Activated T-cell treated with anti-CD3 and anti-CD28 coated beads, Interleukin-2, amount 50 U/mL, for 24 hours (primary cell): ENCODE measurements around the gene SULT1C4.

Experiments
- DNase-seq: peaks from one replicate; pipeline ENCODE4 v3.0.0-alpha.2; 2020
- H3K27ac Mint-ChIP-seq: 2 replicates; pipeline ENCODE4 v1.8.0; 2020; ENCODE audit warnings: mild to moderate bottlenecking, mixed read lengths
- H3K27me3 Mint-ChIP-seq: 2 replicates; pipeline ENCODE4 v1.8.0; 2020; ENCODE audit warnings: mixed read lengths
- H3K36me3 Mint-ChIP-seq: 2 replicates; pipeline ENCODE4 v1.8.0; 2020; ENCODE audit warnings: low read depth, mixed read lengths
- H3K4me1 Mint-ChIP-seq: 2 replicates; pipeline ENCODE4 v1.8.0; 2020; ENCODE audit warnings: low read depth, mixed read lengths
- H3K4me3 Mint-ChIP-seq: 2 replicates; pipeline ENCODE4 v1.8.0; 2020; ENCODE audit warnings: mild to moderate bottlenecking, moderate library complexity, mixed read lengths
- H3K9me3 Mint-ChIP-seq: 2 replicates; pipeline ENCODE4 v1.8.0; 2020; ENCODE audit warnings: mixed read lengths

Gene SULT1C4

GRCh38 chr2:108385411-108386071 is 7.8 kb downstream of the SULT1C4 start:
- peaks cover 12% of the 10 kb centered on the region for H3K27me3 Mint-ChIP-seq
- no peaks in the 10 kb centered on the region for H3K9me3 Mint-ChIP-seq
- DNase-seq = no peak
- no peak overlapping the region for H3K4me3 Mint-ChIP-seq
- peaks cover 3% of the 10 kb centered on the region for H3K4me1 Mint-ChIP-seq
- H3K27ac Mint-ChIP-seq = no peak overlapping the region
- no peaks in the 10 kb centered on the region for H3K36me3 Mint-ChIP-seq

- no peak overlapping the region for H3K27ac Mint-ChIP-seq
- peaks cover 9% of the 10 kb centered on the region for H3K9me3 Mint-ChIP-seq
- no peaks in the 10 kb centered on the region for H3K36me3 Mint-ChIP-seq
These were observed 10.3 kb downstream of the SULT1C4 start for GRCh38 chr2:108388045-108388444.

GRCh38 chr2:108390340-108390739 is 12.6 kb downstream of the SULT1C4 start:
- Mint-ChIP-seq H3K4me1 (peaks cover 3% of the 10 kb centered on the region), H3K27me3 (peaks cover 9% of the 10 kb centered on the region), H3K36me3 (no peaks in the 10 kb centered on the region), H3K27ac (no peak overlapping the region), H3K4me3 (no peak overlapping the region), H3K9me3 (peaks cover 10% of the 10 kb centered on the region)
- no peak for DNase-seq

More at GRCh38 chr2:108388045-108388444, 10.3 kb downstream of the SULT1C4 start:
- Mint-ChIP-seq H3K4me1 (peaks cover 3% of the 10 kb centered on the region), H3K27me3 (peaks cover 13% of the 10 kb centered on the region), H3K4me3 (no peak overlapping the region)
- no peak for DNase-seq

- Mint-ChIP-seq H3K4me3 (no peak overlapping the region), H3K9me3 (peaks cover 10% of the 10 kb centered on the region), H3K27ac (no peak overlapping the region), H3K27me3 (peaks cover 9% of the 10 kb centered on the region), H3K36me3 (no peaks in the 10 kb centered on the region), H3K4me1 (peaks cover 2% of the 10 kb centered on the region)
- DNase-seq = no peak
These were observed 14.3 kb downstream of the SULT1C4 start for GRCh38 chr2:108392029-108392428.

GRCh38 chr2:108393197-108393596 is 15.4 kb downstream of the SULT1C4 start:
- H3K4me1 Mint-ChIP-seq = no peaks in the 10 kb centered on the region
- H3K4me3 Mint-ChIP-seq = no peak overlapping the region
- H3K27me3 Mint-ChIP-seq = peaks cover 9% of the 10 kb centered on the region
- no peaks in the 10 kb centered on the region for H3K36me3 Mint-ChIP-seq
- DNase-seq = no peak
- H3K27ac Mint-ChIP-seq = no peak overlapping the region
- peaks cover 11% of the 10 kb centered on the region for H3K9me3 Mint-ChIP-seq

GRCh38 chr2:108395155-108395554 is 17.4 kb downstream of the SULT1C4 start:
- Mint-ChIP-seq H3K27me3 (peaks cover 5% of the 10 kb centered on the region), H3K9me3 (peaks cover 28% of the 10 kb centered on the region), H3K27ac (no peak overlapping the region)

GRCh38 chr2:108396845-108397244 is 19.1 kb downstream of the SULT1C4 start:
- no peaks in the 10 kb centered on the region for H3K36me3 Mint-ChIP-seq
- H3K4me1 Mint-ChIP-seq = no peaks in the 10 kb centered on the region
- H3K27ac Mint-ChIP-seq = no peak overlapping the region
- H3K4me3 Mint-ChIP-seq = no peak overlapping the region
- DNase-seq = no peak
- H3K9me3 Mint-ChIP-seq = peaks cover 28% of the 10 kb centered on the region
- H3K27me3 Mint-ChIP-seq = peaks cover 2% of the 10 kb centered on the region

More at GRCh38 chr2:108395155-108395554, 17.4 kb downstream of the SULT1C4 start:
- Mint-ChIP-seq H3K4me1 (no peaks in the 10 kb centered on the region), H3K36me3 (no peaks in the 10 kb centered on the region), H3K4me3 (no peak overlapping the region)
- DNase-seq = no peak

- Mint-ChIP-seq H3K4me1 (no peaks in the 10 kb centered on the region), H3K27ac (no peak overlapping the region), H3K36me3 (no peaks in the 10 kb centered on the region), H3K9me3 (peaks cover 24% of the 10 kb centered on the region), H3K4me3 (no peak overlapping the region), H3K27me3 (peaks cover 6% of the 10 kb centered on the region)
- no peak for DNase-seq
These were observed 21.7 kb downstream of the SULT1C4 start for GRCh38 chr2:108399479-108399878.

GRCh38 chr2:108401800-108402199 is 24.0 kb downstream of the SULT1C4 start:
- Mint-ChIP-seq H3K27ac (no peak overlapping the region), H3K4me1 (no peaks in the 10 kb centered on the region), H3K9me3 (peaks cover 40% of the 10 kb centered on the region), H3K4me3 (no peak overlapping the region), H3K36me3 (no peaks in the 10 kb centered on the region), H3K27me3 (peaks cover 6% of the 10 kb centered on the region)
- no peak for DNase-seq

GRCh38 chr2:108403494-108403893 is 25.7 kb downstream of the SULT1C4 start:
- H3K27me3 Mint-ChIP-seq = peaks cover 11% of the 10 kb centered on the region
- no peaks in the 10 kb centered on the region for H3K36me3 Mint-ChIP-seq
- H3K4me3 Mint-ChIP-seq = no peak overlapping the region
- no peak for DNase-seq
- no peaks in the 10 kb centered on the region for H3K4me1 Mint-ChIP-seq
- H3K27ac Mint-ChIP-seq = no peak overlapping the region
- peaks cover 36% of the 10 kb centered on the region for H3K9me3 Mint-ChIP-seq

- Mint-ChIP-seq H3K36me3 (no peaks in the 10 kb centered on the region), H3K4me3 (no peak overlapping the region), H3K4me1 (no peaks in the 10 kb centered on the region), H3K9me3 (peaks cover 25% of the 10 kb centered on the region), H3K27me3 (peaks cover 12% of the 10 kb centered on the region), H3K27ac (no peak overlapping the region)
- DNase-seq = no peak
These were observed 27.1 kb downstream of the SULT1C4 start for GRCh38 chr2:108404784-108405397.

GRCh38 chr2:108407864-108408729 is 30.3 kb downstream of the SULT1C4 start:
- peaks cover 6% of the 10 kb centered on the region for H3K27me3 Mint-ChIP-seq
- H3K27ac Mint-ChIP-seq = no peak overlapping the region
- H3K36me3 Mint-ChIP-seq = no peaks in the 10 kb centered on the region
- H3K9me3 Mint-ChIP-seq = peaks cover 19% of the 10 kb centered on the region
- DNase-seq = no peak
- no peak overlapping the region for H3K4me3 Mint-ChIP-seq
- no peaks in the 10 kb centered on the region for H3K4me1 Mint-ChIP-seq

GRCh38 chr2:108409768-108410167 is 32.0 kb downstream of the SULT1C4 start:
- DNase-seq = no peak
- peaks cover 13% of the 10 kb centered on the region for H3K9me3 Mint-ChIP-seq
- H3K36me3 Mint-ChIP-seq = no peaks in the 10 kb centered on the region
- no peak overlapping the region for H3K27ac Mint-ChIP-seq
- no peak overlapping the region for H3K4me3 Mint-ChIP-seq
- H3K4me1 Mint-ChIP-seq = no peaks in the 10 kb centered on the region
- H3K27me3 Mint-ChIP-seq = peaks cover 6% of the 10 kb centered on the region

- no peak for DNase-seq
- H3K27me3 Mint-ChIP-seq = peaks cover 3% of the 10 kb centered on the region
- no peak overlapping the region for H3K4me3 Mint-ChIP-seq
- no peaks in the 10 kb centered on the region for H3K4me1 Mint-ChIP-seq
- H3K36me3 Mint-ChIP-seq = no peaks in the 10 kb centered on the region
- H3K27ac Mint-ChIP-seq = no peak overlapping the region
- H3K9me3 Mint-ChIP-seq = no peaks in the 10 kb centered on the region
These were observed 35.4 kb downstream of the SULT1C4 start for GRCh38 chr2:108412995-108413710.
